A549 (cell line): ENCODE measurements around the gene PITX1. TPM values are rescaled to one million over a fixed set of nuclear protein-coding genes. Genes with fewer than 3 reads are reported as not detected.
"Not testable (repeated sequence)": the region's sequence is repeated elsewhere in the genome, so short reads cannot be mapped to it uniquely, and the experiment has no call there.

Experiments used
- ATAC-seq, 2 experiments: fragments of 200-7000 bp in 1 of 2; fragments of >200 bp in 1 of 2; cut with Nextera tagmentation in 1 of 2; cut with Tn5 transposase in 1 of 2; 3 replicates each; pipeline versions ENCODE4 v1.8.0 to v1.9.1; 2018 to 2020; ENCODE audit warnings: mild to moderate bottlenecking in 1 of 2, moderate library complexity in 1 of 2
- CTCF ChIA-PET: fragments of 300-600 bp; sonication (Branson Sonifier 250); formaldehyde crosslinking; extraction: SDS; loops from one replicate; lab custom pipeline; 2021; ENCODE audit warnings: antibody characterized with exemption, inconsistent platforms; lab: Yijun Ruan, JAX
- POLR2A ChIA-PET: fragments of 350-600 bp; formaldehyde crosslinking; extraction: SDS; loops from one replicate; lab custom pipeline; 2021; ENCODE audit warnings: antibody characterized with exemption, inconsistent platforms; lab: Yijun Ruan, JAX
- DNase-seq, 2 experiments: peaks; one replicate each; pipeline versions ENCODE4 v3.0.0 to v3.0.0-alpha.2; 2011 to 2016; ENCODE audit warnings: low read depth in 1 of 2, low spot score in 1 of 2
- FAIRE-seq: peaks from 2 replicates; lab custom pipeline; 2011; peaks lifted over from hg19 to GRCh38; lab: Jason Lieb, UNC
- H3K27ac ChIP-seq, 2 experiments: fragments of >200 bp; sonication (Bioruptor Twin); formaldehyde crosslinking; 3 replicates each; pipeline ENCODE4 v1.5.1; 2016 to 2017
- H3K4me1 ChIP-seq: fragments of >200 bp; sonication (Bioruptor Twin); formaldehyde crosslinking; 3 replicates; pipeline ENCODE4 v1.6.1; 2016
- H3K4me2 ChIP-seq: fragments of >200 bp; sonication (Bioruptor Twin); formaldehyde crosslinking; 3 replicates; pipeline ENCODE4 v1.6.1; 2016
- H3K4me3 ChIP-seq: fragments of >200 bp; sonication (Bioruptor Twin); formaldehyde crosslinking; 3 replicates; pipeline ENCODE4 v1.5.1; 2016
- H3K9me3 ChIP-seq: fragments of >200 bp; sonication (Bioruptor Twin); formaldehyde crosslinking; 3 replicates; pipeline ENCODE4 v1.6.1; 2016
- CHD4 ChIP-seq: fragments of 200-600 bp; sonication (generic); IDR thresholded peaks from 2 replicates; pipeline ENCODE4 v1.6.1; 2016; ENCODE audit warnings: antibody characterized with exemption, mild to moderate bottlenecking, borderline replicate concordance
- CTCF ChIP-seq: fragments of >200 bp; sonication (Bioruptor Twin); formaldehyde crosslinking; IDR thresholded peaks from 3 replicates; pipeline ENCODE4 v1.5.1; 2016
- ELK1 ChIP-seq: fragments of 150-350 bp; IDR thresholded peaks from 2 replicates; pipeline ENCODE4 v1.6.1; 2014; ENCODE audit warnings: low read depth, mild to moderate bottlenecking, low read length
- ESRRA ChIP-seq: fragments of 150-350 bp; IDR thresholded peaks from 2 replicates; pipeline ENCODE4 v1.6.1; 2014; ENCODE audit warnings: mild to moderate bottlenecking, low read length, borderline replicate concordance
- FOXS1 ChIP-seq: fragments of 250-450 bp; sonication (Bioruptor Pico); IDR thresholded peaks from 2 replicates; pipeline ENCODE4 v1.5.0; 2020; ENCODE audit warnings: mild to moderate bottlenecking, moderate library complexity
- GATA3 ChIP-seq: IDR thresholded peaks from 2 replicates; pipeline ENCODE4 v1.6.1; 2012; ENCODE audit warnings: borderline replicate concordance
- HES2 ChIP-seq: fragments of >200 bp; sonication (Bioruptor Twin); formaldehyde crosslinking; IDR thresholded peaks from 2 replicates; pipeline ENCODE4 v1.6.1; 2016
- HEYL ChIP-seq: fragments of 250-450 bp; sonication (Bioruptor Pico); IDR thresholded peaks from 2 replicates; pipeline ENCODE4 v1.8.0; 2021; ENCODE audit warnings: mild to moderate bottlenecking, moderate library complexity
- HOXB13 ChIP-seq: fragments of 250-450 bp; sonication (Bioruptor Pico); IDR thresholded peaks from 2 replicates; pipeline ENCODE4 v1.5.0; 2020; ENCODE audit warnings: low read depth, mild to moderate bottlenecking, moderate library complexity
- HOXB5 ChIP-seq: fragments of 250-450 bp; sonication (Bioruptor Pico); IDR thresholded peaks from 2 replicates; pipeline ENCODE4 v1.5.0; 2020; ENCODE audit warnings: mild to moderate bottlenecking, moderate library complexity
- KDM5A ChIP-seq: fragments of 200-600 bp; sonication (generic); IDR thresholded peaks from 2 replicates; pipeline ENCODE4 v1.6.1; 2016; ENCODE audit warnings: antibody characterized with exemption, mild to moderate bottlenecking
- MAFK ChIP-seq: fragments of 450-650 bp; IDR thresholded peaks from 2 replicates; pipeline ENCODE4 v1.6.1; 2014; ENCODE audit not compliant: partially characterized antibody
- MAX ChIP-seq: IDR thresholded peaks from 2 replicates; pipeline ENCODE4 v1.6.1; 2012
- RAD21 ChIP-seq, 2 experiments: fragments of >200 bp in 1 of 2; sonication (Bioruptor Twin) in 1 of 2; formaldehyde crosslinking in 1 of 2; IDR thresholded peaks in 1 of 2; conservative IDR thresholded peaks in 1 of 2; 2 replicates in 1 of 2; 3 replicates in 1 of 2; pipeline ENCODE4 v1.6.1; 2012 to 2018; ENCODE audit warnings: inconsistent platforms in 1 of 2
- RARB ChIP-seq: fragments of 250-450 bp; sonication (Bioruptor Pico); IDR thresholded peaks from 2 replicates; pipeline ENCODE4 v1.8.0; 2021; ENCODE audit warnings: mild to moderate bottlenecking, moderate library complexity
- REST ChIP-seq: fragments of 200-600 bp; sonication (generic); IDR thresholded peaks from 2 replicates; pipeline ENCODE4 v1.6.1; 2016; ENCODE audit warnings: antibody characterized with exemption, mild to moderate bottlenecking, moderate library complexity
- RFX5 ChIP-seq: fragments of 450-650 bp; IDR thresholded peaks from 2 replicates; pipeline ENCODE4 v1.7.1; 2014; ENCODE audit warnings: antibody characterized with exemption, mild to moderate bottlenecking, moderate library complexity
- TFCP2L1 ChIP-seq: fragments of 250-450 bp; sonication (Bioruptor Pico); IDR thresholded peaks from 2 replicates; pipeline ENCODE4 v1.5.0; 2021; ENCODE audit warnings: mild to moderate bottlenecking
- WGBS: methylation state at CpG from one replicate; pipeline ENCODE4 v1.1.6; 2017; ENCODE audit errors: missing lambda C conversion rate; 5-methylcytosine and 5-hydroxymethylcytosine counted together
- polyA plus RNA-seq, 4 experiments: library from polyadenylated mRNA; depleted of rRNA in 3 of 4; stranded (reverse); fragments of >200 nt; fragmentation: RNase III in 1 of 4; extraction: RNeasy Plus Mini Kit Qiagen cat#74134 plus additional on column Dnase treatment in 1 of 4; gene quantifications; 2 replicates in 3 of 4; 3 replicates in 1 of 4; pipeline ENCODE4 v1.2.3, GENCODE V29; 2011 to 2017

Gene PITX1
- polyA plus RNA-seq, 2 of the 4 experiments (the other 2 are of a cell fraction) = 11.1 to 16.7 TPM

- CTCF ChIA-PET = no interaction called here
These were observed 41.9 kb downstream of the PITX1 start for GRCh38 chr5:134992148-134992547.

GRCh38 chr5:134990183-134990582, 43.8 kb downstream of the PITX1 start:
- H3K9me3 ChIP-seq, DNase-seq, H3K4me1 ChIP-seq, ATAC-seq, H3K4me2 ChIP-seq, POLR2A ChIA-PET, H3K27ac ChIP-seq, FAIRE-seq, H3K4me3 ChIP-seq: not testable (repeated sequence)
- WGBS = 82% methylated on average over 5 of the region's 5 CpGs
- CTCF ChIA-PET = interaction anchor here (1.4 kb wide), 1 partner anchor 201 kb away, joined by 4 read pairs; no protein-coding TSS in a partner anchor

More at GRCh38 chr5:134992148-134992547, 41.9 kb downstream of the PITX1 start:
- TF ChIP-seq RFX5 (peak; percentile 85), CHD4 (no peak)
- TF ChIP-seq, all 56 proteins: peak for 1
- POLR2A ChIA-PET = no interaction called here
- H3K4me1 ChIP-seq = no peaks in the 10 kb centered on the region
- H3K4me3 ChIP-seq = no peak overlapping the region
- no peak for DNase-seq
- ATAC-seq = no peak
- H3K27ac ChIP-seq = no peak overlapping the region
- H3K9me3 ChIP-seq = no peaks in the 10 kb centered on the region
- H3K4me2 ChIP-seq = no peak overlapping the region
- 82% methylated on average over 5 of the region's 5 CpGs for WGBS
- FAIRE-seq = no peak

GRCh38 chr5:134989266-134989830, 44.7 kb downstream of the PITX1 start:
- DNase-seq (no peak), FAIRE-seq (no peak), ATAC-seq (no peak)
- Histone ChIP-seq H3K4me1 (no peaks in the 10 kb centered on the region), H3K4me3 (no peak overlapping the region), H3K9me3 (no peaks in the 10 kb centered on the region), H3K27ac (no peak overlapping the region), H3K4me2 (no peak overlapping the region)
- POLR2A ChIA-PET = no interaction called here
- WGBS = 91% methylated on average over 3 of the region's 3 CpGs
- CTCF ChIA-PET = interaction anchor here (1.2 kb wide), 1 partner anchor 18 kb away, joined by 4 read pairs; no protein-coding TSS in a partner anchor
- no peak for TF ChIP-seq HEYL (CRISPR knock-in tag)
- TF ChIP-seq REST = no peak

- ChIA-PET CTCF (no interaction called here), POLR2A (no interaction called here)
- no peaks in the 10 kb centered on the region for H3K4me1 ChIP-seq
- 63% methylated on average over 1 of the region's 1 CpG for WGBS
- H3K27ac ChIP-seq = no peak overlapping the region
- ATAC-seq = no peak
- H3K4me2 ChIP-seq = no peak overlapping the region
- DNase-seq = peak in 1 of 2 experiments; percentile 13
- TF ChIP-seq TFCP2L1 (CRISPR knock-in tag) = no peak
- TF ChIP-seq MAFK = peak; percentile 12
- TF ChIP-seq, all 56 proteins: peak for 1
- Histone ChIP-seq H3K9me3 (peaks cover 39% of the 10 kb centered on the region), H3K4me3 (no peak overlapping the region)
- no peak for FAIRE-seq
These were observed 51.8 kb downstream of the PITX1 start for GRCh38 chr5:134982230-134982629.

- Histone ChIP-seq H3K4me1 (no peaks in the 10 kb centered on the region), H3K4me3 (no peak overlapping the region), H3K9me3 (peaks cover 48% of the 10 kb centered on the region), H3K27ac (no peak overlapping the region), H3K4me2 (no peak overlapping the region)
- no peak for DNase-seq
- CTCF ChIA-PET = interaction anchor here (1.0 kb wide), 1 partner anchor 211 kb away, joined by 3 read pairs; no protein-coding TSS in a partner anchor
- WGBS = 85% methylated on average over 3 of the region's 3 CpGs
- no peak for ATAC-seq
- no peak for FAIRE-seq
- POLR2A ChIA-PET = no interaction called here
- TF ChIP-seq CTCF = no peak
- no peak for TF ChIP-seq GATA3
- TF ChIP-seq MAX = no peak
- TF ChIP-seq ESRRA = no peak
- no peak for TF ChIP-seq TFCP2L1 (CRISPR knock-in tag)
- TF ChIP-seq HOXB13 (CRISPR knock-in tag) = no peak
- TF ChIP-seq HOXB5 (CRISPR knock-in tag) = no peak
- no peak for TF ChIP-seq RAD21 (conservative IDR thresholded peaks at IDR 0.05 in 1 of 2, IDR thresholded peaks at IDR 0.05 in 1 of 2)
- no peak for TF ChIP-seq KDM5A
- TF ChIP-seq HES2 = no peak
- no peak for TF ChIP-seq FOXS1 (CRISPR knock-in tag)
- no peak for TF ChIP-seq ELK1
- no peak for TF ChIP-seq RARB (CRISPR knock-in tag)
- no peak for TF ChIP-seq MAFK
These were observed 54.6 kb downstream of the PITX1 start for GRCh38 chr5:134979416-134979815.
